CD4-positive, alpha-beta T cell treated with Interleukin-21 for 1 hour (primary cell): Measurements from ENCODE around the gene GATM.
A peak's percentile ranks its signal among the peaks of the same experiment; 100 is the strongest.
"Not testable (repeated sequence)": the region's sequence is repeated elsewhere in the genome, so short reads cannot be mapped to it uniquely, and the experiment has no call there.

Experiments
- DNase-seq: peaks from one replicate; pipeline ENCODE4 v3.0.0-alpha.2; 2020

The GATM gene

GRCh38 chr15:45347989-45348388 is 30.4 kb downstream of the GATM start:
- no peak for DNase-seq

- no peak for DNase-seq
These were observed 31.3 kb downstream of the GATM start for GRCh38 chr15:45347033-45347432.

- no peak for DNase-seq
These were observed 32.0 kb downstream of the GATM start for GRCh38 chr15:45346381-45346780.

GRCh38 chr15:45343258-45343860 is 35.0 kb downstream of the GATM start:
- no peak for DNase-seq

DNA sequence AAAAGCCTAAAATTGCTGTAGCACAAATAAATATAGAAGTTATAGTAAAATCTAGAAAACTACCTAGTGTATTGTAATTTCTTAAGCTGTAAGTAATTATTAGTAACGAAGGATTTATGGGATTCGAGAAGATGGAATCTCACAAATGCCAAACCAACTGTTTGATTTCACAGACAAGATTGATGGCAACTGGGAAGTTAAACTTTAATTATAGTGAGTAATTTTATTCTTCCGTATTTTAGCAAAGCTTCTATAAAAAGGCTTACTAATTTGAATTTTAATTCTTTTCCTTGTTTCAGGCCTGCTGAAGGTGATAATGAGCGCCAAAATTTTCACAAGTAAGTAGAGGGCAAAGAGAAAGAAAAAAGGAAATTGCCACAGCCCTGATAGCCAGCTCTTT is 36.6 kb downstream of the GATM start:
- no peak for DNase-seq

DNA sequence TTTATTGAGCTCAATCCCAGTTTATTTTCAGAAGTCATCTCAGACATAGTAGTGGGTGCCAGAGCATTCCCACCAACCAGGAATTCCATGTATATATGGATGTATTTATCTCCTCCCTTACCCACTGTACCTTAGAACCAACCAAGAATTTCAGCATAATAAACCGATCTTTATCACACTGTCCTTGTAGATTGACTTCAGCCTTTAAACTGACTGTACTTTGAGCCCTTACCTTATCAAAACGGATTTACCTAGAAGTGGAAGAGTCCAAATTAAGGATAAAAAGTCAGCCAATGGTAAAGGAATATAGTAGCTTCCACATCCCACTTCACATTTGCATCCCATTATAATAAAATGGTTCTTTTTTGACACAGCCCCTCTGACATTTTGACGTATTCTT is 37.9 kb downstream of the GATM start:
- DNase-seq = no peak

DNA sequence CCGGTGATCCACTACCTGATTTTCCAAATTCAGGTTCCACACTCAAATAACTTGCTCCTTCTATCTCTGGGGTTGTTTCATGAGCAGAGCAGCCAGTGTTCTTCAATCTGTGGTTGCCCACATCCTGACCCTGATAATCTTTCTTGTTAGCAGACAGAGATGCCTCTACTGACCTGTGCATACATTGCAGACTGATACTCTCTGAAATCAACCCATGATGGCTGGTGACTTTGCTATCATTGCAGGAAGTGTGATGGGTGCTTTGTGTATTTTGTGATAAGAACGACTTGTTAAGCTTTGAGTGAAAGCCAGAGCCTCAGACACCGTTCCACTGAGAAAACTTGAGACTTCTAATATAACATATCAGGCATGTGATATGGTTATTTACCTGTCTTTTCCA is 39.9 kb downstream of the GATM start:
- peak; percentile 24 for DNase-seq

GRCh38 chr15:45337224-45337623 is 41.1 kb downstream of the GATM start:
- DNase-seq = no peak

- no peak for DNase-seq
These were observed 44.8 kb downstream of the GATM start for GRCh38 chr15:45333550-45333949.

DNA sequence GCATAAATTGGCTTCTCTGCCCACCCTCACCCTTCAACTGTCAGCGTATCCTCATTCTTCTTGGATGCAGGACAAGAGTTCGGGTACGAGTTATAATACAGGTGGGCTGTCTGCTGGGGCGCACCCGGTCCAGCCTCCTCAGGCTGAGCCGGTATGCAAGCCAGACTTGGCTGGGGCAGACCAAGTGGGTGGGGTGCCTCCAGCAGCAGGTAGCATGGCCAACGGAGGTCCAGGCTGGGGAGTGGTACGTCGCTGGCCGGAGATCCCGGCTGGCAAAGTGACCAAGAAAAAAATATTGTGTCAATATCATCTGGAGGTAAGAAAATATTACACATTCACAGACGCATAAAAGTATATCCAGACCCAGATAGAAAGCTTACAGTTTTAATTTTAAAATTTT is 45.6 kb downstream of the GATM start:
- no peak for DNase-seq

GRCh38 chr15:45331972-45332371 is 46.4 kb downstream of the GATM start:
- DNase-seq = no peak

DNA sequence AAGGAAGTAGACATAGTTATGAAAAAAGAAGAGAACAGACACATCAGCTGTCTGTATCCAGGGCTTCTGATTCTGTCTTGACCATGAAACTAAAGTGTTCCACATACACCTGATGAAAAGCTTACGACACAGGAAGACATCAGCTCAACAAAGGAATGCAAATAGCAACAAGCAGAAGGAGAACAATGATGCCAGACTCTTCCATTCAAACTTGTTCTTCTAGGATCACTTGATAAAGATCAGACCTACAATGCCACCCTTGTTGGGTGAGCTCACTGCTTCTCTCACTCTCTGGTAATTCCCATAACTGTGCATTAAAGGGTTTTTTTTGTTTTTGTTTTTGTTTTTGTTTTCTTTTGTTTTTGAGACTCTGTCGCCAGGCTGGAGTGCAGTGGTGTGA is 49.7 kb downstream of the GATM start:
- no peak for DNase-seq

DNA sequence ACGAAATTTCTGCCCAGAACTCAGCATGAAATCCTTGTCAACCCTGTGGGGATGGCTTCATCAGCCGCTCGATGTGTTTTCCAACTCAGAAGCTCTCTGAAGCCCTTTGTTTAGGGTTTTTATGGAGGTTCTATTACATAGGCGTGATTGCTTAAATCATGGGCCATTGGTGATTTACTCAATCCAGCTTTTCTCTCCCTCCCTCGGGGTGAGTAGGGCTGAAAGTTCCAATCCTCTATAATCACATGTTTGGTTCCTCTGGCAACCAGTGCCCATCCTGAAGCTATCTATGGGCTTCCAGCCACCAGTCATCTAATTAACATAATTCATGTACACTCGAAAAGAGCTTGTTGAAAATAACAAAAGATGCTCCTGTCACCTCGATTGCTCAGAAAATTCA is 51.6 kb downstream of the GATM start:
- DNase-seq = no peak

- no peak for DNase-seq
These were observed 52.1 kb downstream of the GATM start for GRCh38 chr15:45326280-45326679.

DNA sequence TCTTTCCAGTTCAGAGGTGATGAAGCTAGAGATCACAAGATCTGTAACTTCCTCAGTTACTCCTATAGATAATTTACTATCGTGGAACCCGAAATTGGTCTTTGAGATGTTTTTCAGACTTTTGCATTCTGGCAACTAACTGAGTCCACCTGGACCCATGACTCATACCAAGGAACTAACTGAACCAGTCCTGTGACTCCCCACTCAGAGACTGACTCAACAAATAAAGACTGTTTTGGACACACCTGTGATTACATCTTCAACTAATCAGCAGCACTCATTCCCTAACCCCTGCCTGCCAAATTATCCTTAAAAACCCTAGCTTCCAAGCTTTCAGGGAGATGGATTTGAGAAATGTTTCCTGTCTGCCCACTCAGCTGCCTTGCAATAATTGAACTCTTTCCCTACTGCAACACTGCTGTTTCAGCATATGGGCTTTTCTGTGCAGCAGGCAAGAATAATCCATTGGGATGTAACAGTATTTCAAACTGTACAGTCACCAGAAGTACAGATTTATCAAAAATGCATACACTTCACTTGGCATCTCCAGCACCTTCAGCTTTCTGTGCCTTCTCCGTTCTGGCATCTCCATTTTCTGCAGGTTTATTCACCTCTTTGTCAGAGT is 57.7 kb downstream of the GATM start:
- DNase-seq = no peak

DNA sequence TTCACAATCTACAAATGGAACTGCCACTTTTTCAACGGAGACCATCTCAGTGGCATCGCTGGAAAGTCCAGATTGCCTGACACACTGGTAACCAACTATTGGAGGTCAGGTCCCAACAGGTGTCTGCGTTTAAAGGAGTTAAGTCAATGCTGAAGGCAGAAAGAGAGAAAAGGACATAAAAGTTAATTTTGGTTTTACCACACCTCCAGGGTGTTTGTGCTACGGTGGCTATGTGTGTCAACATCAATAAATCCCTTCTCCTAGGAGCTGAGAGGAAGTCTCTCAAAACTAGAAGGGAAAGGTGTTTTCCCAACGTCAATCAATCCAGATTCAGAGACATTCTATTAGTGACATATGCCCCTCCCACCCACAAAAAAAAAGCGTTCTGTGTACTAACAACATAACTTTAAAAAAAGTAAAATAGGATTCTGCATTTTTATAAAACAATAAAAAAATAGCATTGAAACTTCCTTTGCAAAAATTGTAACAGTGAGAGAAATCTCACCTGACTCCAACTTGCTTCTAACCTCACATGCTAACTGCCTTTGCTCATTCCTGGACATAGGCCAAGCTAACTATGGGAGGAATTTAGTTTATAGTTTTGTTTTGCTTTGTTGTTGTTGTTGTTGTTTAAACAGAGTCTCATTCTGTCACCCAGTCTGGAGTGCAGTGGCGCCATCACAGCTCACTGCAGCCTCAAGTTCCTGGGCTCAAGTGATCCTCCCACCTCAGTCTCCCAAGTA is 58.7 kb downstream of the GATM start:
- no peak for DNase-seq

GRCh38 chr15:45314960-45315359 is 63.4 kb downstream of the GATM start:
- no peak for DNase-seq

DNA sequence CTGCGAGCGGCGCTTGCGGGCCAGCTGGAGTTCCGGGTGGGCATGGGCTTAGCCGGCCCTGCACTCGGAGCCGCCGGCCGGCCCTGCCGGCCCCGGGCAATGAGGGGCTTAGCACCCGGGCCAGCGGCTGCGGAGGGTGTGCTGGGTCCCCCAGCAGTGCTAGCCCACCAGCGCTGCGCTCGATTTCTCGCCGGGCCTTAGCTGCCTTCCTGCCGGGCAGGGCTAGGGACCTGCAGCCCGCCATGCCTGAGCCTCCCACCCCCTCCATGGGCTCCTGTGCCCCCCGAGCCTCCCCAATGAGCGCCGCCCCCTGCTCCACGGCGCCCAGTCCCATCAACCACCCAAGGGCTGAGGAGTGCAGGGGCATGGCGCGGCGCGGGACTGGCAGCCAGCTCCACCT is 64.2 kb downstream of the GATM start:
- not testable (repeated sequence) for DNase-seq
